GM11168 (cell line): ENCODE measurements around the gene JAZF1.

Experiments
- in situ Hi-C: fragments of 300-500 bp; cut with MboI; formaldehyde crosslinking; loops from one replicate; pipeline ENCODE4 v1.12.0; 2022; ENCODE audit warnings: low sequenced_read_pairs; ENCODE audit not compliant: unreplicated experiment

The JAZF1 gene

DNA sequence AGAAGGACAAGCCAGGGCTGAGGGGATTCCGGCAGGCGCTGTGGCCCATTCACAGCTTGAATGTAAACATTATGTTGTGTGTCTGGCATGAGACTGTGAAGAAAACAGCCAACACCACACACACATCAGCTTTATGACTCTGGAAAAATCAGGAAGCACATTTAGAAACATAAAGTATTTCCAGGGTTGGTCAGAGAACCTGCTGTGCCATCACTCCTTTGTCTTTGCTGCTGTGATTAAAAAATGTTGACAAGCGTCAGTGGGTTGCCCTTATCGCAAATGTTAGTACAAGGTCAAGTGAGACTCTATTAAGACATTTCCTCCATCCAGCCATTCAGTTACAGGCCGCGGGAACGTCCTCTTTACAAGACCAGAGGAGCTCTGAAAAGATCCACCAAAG is 345.2 kb downstream of the JAZF1 start:
- in situ Hi-C loops, result no loop called here

- in situ Hi-C loops, result no loop called here
Observed at GRCh38 chr7:27834179-27834921, 346.2 kb downstream of the JAZF1 start.

GRCh38 chr7:27826357-27826756 is 354.2 kb downstream of the JAZF1 start:
- in situ Hi-C loops, result no loop called here

DNA sequence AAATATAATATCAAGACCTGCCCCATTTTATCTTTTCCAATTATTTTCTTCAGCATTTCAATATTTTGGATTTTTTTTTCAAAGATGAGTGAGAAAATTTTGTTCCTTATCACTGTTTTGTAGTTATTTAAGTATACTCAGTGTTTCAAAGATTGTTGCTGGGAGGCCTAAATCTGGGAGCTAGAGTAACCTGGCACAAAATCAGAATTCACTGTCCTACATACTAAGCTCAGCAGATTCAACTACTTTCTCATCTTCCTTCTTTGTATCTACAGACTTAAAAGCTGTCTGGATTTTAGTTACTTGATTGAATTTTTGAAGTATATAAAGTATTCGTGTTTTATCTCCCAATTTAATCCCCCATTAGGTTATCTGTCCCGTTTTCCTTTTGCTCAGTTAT is 354.7 kb downstream of the JAZF1 start:
- in situ Hi-C loops, result no loop called here

GRCh38 chr7:27822245-27822644 is 358.4 kb downstream of the JAZF1 start:
- in situ Hi-C loops, result no loop called here

DNA sequence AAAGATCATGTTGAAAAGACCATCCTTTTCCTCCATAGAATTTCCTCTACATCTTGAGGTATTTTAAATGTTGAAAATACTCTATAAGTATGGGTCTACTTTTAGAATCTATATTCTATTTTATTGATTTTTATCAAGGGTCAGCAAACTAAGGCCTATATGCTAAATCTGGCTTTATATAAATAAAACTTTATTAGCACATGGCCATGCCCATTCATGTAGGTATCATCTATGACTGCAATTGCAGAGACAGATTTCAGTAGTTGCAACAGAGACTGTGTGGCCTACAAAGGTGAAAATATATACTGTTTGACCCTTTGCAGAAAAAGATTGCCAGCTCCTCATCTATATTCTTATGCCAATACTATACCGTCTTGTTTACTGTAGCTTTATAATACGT is 367.9 kb downstream of the JAZF1 start:
- in situ Hi-C loops, result no loop called here

DNA sequence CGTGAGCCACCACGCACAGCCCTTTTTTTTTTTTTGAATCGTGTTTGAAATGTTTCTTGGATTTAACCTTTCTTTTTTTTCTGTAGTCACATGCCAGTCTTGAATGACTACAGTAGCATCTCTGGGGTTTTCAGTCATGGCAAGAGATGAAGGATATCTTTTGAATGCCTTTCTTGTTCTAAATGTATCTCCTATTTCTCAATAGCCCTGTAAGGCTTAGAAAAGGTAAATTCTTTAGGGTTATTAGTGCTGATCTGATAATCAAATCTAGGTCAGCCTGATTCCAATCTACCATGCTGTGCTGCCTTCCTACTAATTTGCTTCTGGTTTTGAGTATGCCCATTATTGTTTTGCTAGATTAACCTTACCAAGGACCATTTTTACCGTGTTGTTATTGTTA is 370.4 kb downstream of the JAZF1 start:
- in situ Hi-C loops, result no loop called here

DNA sequence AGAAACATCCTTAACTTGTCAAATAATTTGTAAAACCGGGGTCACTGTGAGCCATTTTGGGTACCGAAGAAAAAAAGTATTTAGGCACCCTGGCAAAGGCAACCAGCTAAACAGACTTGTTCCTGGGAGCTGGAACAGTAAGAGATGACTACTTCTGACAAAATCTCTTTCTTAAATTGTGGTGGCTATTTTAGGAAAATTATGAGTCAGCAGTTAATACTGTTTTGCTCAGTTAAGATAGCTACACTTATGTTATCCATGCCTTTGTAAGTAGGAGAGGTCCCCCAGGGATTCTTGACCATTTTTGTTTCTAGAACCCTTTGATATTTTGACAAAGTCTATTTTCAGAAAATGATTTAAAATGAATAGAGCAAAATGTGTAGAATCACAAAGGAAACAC is 372.0 kb downstream of the JAZF1 start:
- in situ Hi-C loops, result no loop called here

DNA sequence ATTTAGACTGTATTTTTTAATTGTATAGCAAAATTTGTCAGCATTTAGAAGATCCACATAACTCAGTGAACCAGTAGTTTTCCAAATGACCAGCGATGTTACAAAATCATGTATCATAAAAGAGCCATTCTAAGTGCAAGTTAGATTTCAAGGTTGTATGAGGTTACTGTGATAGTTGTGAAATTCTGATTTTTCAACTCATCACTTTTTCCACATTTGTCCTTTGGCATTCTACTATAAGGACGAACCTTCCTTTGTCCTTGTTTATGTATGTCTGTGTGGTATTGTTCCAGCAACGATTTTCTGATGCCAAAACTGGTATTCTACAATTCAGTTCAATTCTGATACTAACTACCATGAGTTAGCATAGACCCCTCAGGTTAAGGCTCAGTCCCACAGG is 376.5 kb downstream of the JAZF1 start:
- in situ Hi-C loops, result no loop called here

- in situ Hi-C loops, result no loop called here
Observed at GRCh38 chr7:27802999-27803398, 377.6 kb downstream of the JAZF1 start.

DNA sequence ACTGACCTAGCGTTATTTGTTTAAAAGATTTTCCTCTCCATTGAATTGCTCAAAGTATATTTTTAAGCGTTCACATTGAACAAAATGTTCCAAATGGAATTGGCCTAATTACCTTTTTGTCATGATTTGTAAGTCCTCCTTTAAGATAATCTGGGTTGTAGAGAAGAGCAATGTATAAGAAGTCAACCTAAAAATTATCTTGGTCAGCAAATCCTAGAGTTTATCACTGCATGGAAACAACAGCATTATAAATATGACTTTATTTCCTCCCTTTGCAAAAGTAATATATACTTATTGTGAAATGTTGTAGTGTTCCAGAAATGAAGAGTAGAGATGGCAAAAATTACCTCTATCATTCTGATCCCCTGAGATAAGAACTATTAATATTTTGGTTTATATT is 381.4 kb downstream of the JAZF1 start:
- in situ Hi-C loops, result loop anchor here (25.0 kb wide), 1 partner anchor 587 kb away; the partner anchor contains the start of gene HOXA13

DNA sequence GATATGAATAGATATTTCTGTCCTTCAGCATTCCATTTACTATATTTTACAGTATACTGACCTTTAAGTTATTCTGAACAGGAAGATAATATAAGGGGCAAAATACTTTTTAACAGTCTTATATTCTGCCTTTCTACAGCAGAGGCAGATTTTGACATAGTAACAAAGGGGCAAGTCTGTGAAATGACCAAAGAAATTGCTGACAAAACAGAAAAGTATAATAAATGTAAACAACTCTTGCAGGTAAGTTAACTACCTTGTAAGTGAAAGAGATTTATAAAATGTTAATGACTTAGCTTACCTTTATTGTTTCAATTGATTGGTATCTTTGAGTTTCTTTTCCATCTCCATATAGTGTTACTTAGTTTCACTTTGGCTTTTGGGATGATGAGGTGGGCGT is 384.6 kb downstream of the JAZF1 start:
- in situ Hi-C loops, result loop anchor here (25.0 kb wide), 1 partner anchor 584 kb away; the partner anchor contains the start of gene HOXA13

- in situ Hi-C loops, result loop anchor here (25.0 kb wide), 1 partner anchor 581 kb away; the partner anchor contains the start of gene HOXA13
Observed at GRCh38 chr7:27793780-27794179, 386.8 kb downstream of the JAZF1 start.

GRCh38 chr7:27788437-27788836 is 392.2 kb downstream of the JAZF1 start:
- in situ Hi-C loops, result loop anchor here (25.0 kb wide), 1 partner anchor 576 kb away; the partner anchor contains the start of gene HOXA13

DNA sequence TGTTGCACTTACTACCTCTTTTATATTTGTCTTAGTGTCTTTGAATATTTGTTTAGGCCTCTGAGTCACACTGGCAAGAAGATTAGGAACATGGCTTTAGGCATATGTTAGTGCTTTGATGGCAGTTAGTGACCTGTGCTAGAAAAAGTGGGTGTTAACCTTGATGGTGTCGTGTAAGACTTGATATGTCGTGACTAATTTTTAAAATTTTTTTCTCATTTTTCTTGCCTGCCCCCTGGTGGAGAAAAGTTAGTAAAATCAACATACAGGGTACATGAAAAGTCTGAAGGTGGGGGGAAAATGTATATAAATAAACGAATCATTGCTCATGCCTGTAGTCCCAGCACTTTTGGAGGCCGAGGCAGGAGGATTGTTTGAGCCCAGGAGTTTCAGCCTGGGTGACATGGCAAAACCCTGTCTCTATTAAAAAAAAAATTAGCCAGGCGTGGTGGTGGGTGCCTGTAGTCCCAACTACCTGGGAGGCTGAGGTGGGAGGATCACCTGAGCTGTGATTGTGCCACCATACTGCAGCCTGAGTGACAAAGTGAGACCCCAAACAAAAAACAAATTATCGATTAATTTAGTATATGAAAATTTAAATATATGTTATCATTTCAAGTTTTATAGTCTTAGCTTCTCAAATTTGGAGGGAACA is 396.1 kb downstream of the JAZF1 start:
- in situ Hi-C loops, result loop anchor here (25.0 kb wide), 1 partner anchor 572 kb away; the partner anchor contains the start of gene HOXA13

DNA sequence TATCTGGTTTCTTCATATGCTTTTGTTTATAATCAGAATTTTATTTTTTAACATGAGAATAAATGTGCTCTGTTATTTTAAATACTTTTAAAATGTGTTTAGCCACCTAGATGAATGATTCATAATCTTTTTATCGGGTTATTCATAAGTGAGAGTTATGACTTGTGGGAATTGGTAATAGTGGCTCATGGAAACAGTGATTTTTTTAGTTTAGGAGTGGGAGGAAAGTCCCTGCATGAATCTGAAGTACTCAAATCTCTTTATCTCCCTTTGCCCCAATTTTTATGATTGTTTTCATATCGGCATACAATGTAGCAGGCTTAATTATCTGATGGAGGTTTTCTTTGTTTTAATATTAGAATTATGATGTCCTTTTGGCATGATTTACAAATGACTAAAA is 397.7 kb downstream of the JAZF1 start:
- in situ Hi-C loops, result loop anchor here (25.0 kb wide), 1 partner anchor 571 kb away; the partner anchor contains the start of gene HOXA13

- in situ Hi-C loops, result loop anchor here (25.0 kb wide), 1 partner anchor 569 kb away; the partner anchor contains the start of gene HOXA13
Observed at GRCh38 chr7:27781188-27781587, 399.4 kb downstream of the JAZF1 start.
